Peyer's patch (tissue), 4 donors: ENCODE measurements around the gene LMO7. TPM values are rescaled to one million over a fixed set of nuclear protein-coding genes. Genes with fewer than 3 reads are reported as not detected.

Experiments
- DNase-seq, 3 donors: peaks; one replicate each; pipeline ENCODE4 v3.0.0-alpha.2; 2017 to 2019
- H3K27ac ChIP-seq, 4 donors: fragments of 200-600 bp; sonication (generic); one replicate each; pipeline ENCODE4 v1.5.1; 2016 to 2019
- H3K27me3 ChIP-seq, 2 donors: fragments of 200-600 bp; sonication (generic); one replicate each; pipeline ENCODE4 v1.5.1; 2019
- H3K36me3 ChIP-seq, 3 donors: fragments of 200-600 bp; sonication (generic); one replicate each; pipeline ENCODE4 v1.5.1; 2016 to 2019
- H3K4me1 ChIP-seq, 4 donors: fragments of 200-600 bp; sonication (generic); one replicate each; pipeline ENCODE4 v1.5.1; 2016 to 2019
- H3K4me3 ChIP-seq, 4 donors: fragments of 200-600 bp; sonication (generic); 1 replicate in 3 of 4; 2 replicates in 1 of 4; pipeline ENCODE4 v1.5.1; 2016 to 2019; ENCODE audit warnings: mild to moderate bottlenecking in 1 of 4
- H3K9me3 ChIP-seq, 4 donors: fragments of 200-600 bp; sonication (generic); one replicate each; pipeline ENCODE4 v1.5.1; 2016 to 2019; ENCODE audit warnings: mild to moderate bottlenecking in 1 of 4
- POLR2A ChIP-seq, 2 donors: fragments of 450-650 bp; IDR thresholded peaks; one replicate each; pipeline ENCODE4 v1.5.1; 2017; ENCODE audit warnings: antibody characterized with exemption in 2 of 2, mild to moderate bottlenecking in 2 of 2, moderate library complexity in 2 of 2
- total RNA-seq, 4 donors: library from RNA; depleted of rRNA; stranded (reverse); fragments of >200 nt; gene quantifications; one replicate each; pipeline ENCODE4 v1.1.0, GENCODE V29; 2016
- TF ChIP-seq, protein P1 (sequence below), 6 experiments: fragments of 450-650 bp in 4 of 6; fragments of 200-600 bp in 2 of 6; sonication (generic) in 1 of 6; IDR thresholded peaks; one replicate each; pipeline ENCODE4 v1.5.1; 2017 to 2019; ENCODE audit warnings: antibody characterized with exemption in 6 of 6, mild to moderate bottlenecking in 3 of 6, moderate library complexity in 1 of 6

The LMO7 gene
- total RNA-seq, 4 donors from 2014 or later, result 74.3 to 365 (median 327) TPM

DNA sequence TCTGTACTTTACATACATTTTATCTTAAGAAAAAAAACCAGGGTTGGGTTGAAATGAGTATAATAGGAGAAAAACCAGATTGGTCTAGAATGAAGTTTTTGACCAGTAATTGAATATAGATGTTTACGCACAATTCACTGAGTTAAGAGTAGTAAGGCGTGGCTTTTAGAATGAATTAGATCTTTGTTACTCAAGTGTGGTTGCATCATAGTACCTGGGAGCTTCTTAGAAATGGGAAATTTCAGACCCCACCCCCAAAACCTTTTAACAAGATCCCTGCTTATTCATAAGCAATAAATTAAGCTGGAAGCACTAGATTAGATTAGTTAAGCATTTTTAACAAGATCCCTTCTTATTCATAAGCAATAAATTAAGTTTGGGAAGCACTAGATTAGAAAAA lies 28.7 kb upstream of the LMO7 start:
- H3K27ac ChIP-seq, result no peak overlapping the region
- no peak overlapping the region for H3K4me3 ChIP-seq
- H3K9me3 ChIP-seq, result no peaks in the 10 kb centered on the region
- H3K27me3 ChIP-seq, result no peaks in the 10 kb centered on the region
- no peaks in the 10 kb centered on the region for H3K4me1 ChIP-seq
- no peak for DNase-seq
- no peaks in the 10 kb centered on the region for H3K36me3 ChIP-seq
- TF ChIP-seq POLR2A (IDR thresholded peaks at IDR 0.05), result no peak
- TF ChIP-seq, protein P1, sequence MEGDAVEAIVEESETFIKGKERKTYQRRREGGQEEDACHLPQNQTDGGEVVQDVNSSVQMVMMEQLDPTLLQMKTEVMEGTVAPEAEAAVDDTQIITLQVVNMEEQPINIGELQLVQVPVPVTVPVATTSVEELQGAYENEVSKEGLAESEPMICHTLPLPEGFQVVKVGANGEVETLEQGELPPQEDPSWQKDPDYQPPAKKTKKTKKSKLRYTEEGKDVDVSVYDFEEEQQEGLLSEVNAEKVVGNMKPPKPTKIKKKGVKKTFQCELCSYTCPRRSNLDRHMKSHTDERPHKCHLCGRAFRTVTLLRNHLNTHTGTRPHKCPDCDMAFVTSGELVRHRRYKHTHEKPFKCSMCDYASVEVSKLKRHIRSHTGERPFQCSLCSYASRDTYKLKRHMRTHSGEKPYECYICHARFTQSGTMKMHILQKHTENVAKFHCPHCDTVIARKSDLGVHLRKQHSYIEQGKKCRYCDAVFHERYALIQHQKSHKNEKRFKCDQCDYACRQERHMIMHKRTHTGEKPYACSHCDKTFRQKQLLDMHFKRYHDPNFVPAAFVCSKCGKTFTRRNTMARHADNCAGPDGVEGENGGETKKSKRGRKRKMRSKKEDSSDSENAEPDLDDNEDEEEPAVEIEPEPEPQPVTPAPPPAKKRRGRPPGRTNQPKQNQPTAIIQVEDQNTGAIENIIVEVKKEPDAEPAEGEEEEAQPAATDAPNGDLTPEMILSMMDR (IDR thresholded peaks at IDR 0.05), result no peak

DNA sequence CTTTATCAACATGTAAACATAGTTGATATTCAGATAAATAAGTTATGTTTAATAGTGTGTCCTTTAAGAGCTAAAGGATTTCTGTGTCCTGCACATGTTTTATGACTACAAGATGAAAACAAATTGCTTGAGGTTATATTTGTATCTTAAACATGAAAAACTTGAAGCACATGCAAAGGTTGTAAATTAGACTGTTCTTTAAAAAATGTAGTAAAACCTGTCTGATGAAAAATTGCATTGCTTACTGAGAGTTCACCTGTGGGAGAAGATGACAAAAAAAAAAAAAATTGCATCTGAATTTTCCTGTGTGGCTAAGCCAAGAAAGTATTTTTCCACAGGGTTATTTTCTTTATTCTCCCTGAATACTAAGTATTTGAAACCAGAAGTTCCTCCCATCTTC lies 25.7 kb upstream of the LMO7 start:
- no peak for DNase-seq
- TF ChIP-seq, protein P1 (IDR thresholded peaks at IDR 0.05), result no peak
- TF ChIP-seq POLR2A (IDR thresholded peaks at IDR 0.05), result no peak
- no peaks in the 10 kb centered on the region for H3K4me1 ChIP-seq
- H3K9me3 ChIP-seq, result no peaks in the 10 kb centered on the region
- H3K27me3 ChIP-seq, result no peaks in the 10 kb centered on the region
- no peak overlapping the region for H3K4me3 ChIP-seq
- no peak overlapping the region for H3K27ac ChIP-seq
- H3K36me3 ChIP-seq, result no peaks in the 10 kb centered on the region

GRCh38 chr13:75612354-75612753 lies 23.8 kb upstream of the LMO7 start:
- Histone ChIP-seq H3K9me3 (no peaks in the 10 kb centered on the region), H3K36me3 (no peaks in the 10 kb centered on the region), H3K4me1 (no peaks in the 10 kb centered on the region), H3K27me3 (no peaks in the 10 kb centered on the region), H3K27ac (no peak overlapping the region), H3K4me3 (no peak overlapping the region)
- TF ChIP-seq, protein P1 (IDR thresholded peaks at IDR 0.05), result no peak
- TF ChIP-seq POLR2A (IDR thresholded peaks at IDR 0.05), result no peak
- no peak for DNase-seq

DNA sequence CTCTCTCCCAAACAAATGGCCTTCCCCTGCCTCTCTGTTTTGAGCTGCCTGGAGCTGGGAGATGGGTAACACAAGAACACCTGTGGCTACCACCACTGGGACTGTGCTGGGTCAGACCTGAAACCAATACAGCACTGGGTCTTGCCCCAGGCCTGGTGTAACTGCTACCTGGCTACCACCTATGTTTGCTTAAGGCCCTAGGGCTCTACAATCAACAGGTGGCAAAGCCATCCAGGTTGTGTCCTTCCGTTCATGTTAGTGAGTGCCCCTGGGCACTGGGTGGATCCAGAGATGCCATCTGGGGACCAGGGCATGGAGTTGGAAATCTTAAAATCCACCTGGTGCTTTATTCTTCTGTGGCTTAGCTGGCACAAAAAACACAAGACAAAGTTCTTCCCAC lies 18.9 kb upstream of the LMO7 start:
- Histone ChIP-seq H3K36me3 (no peaks in the 10 kb centered on the region), H3K9me3 (no peaks in the 10 kb centered on the region), H3K27ac (no peak overlapping the region), H3K27me3 (no peaks in the 10 kb centered on the region), H3K4me1 (no peaks in the 10 kb centered on the region), H3K4me3 (no peak overlapping the region)
- no peak for DNase-seq
- TF ChIP-seq, protein P1 (IDR thresholded peaks at IDR 0.05), result no peak
- no peak for TF ChIP-seq POLR2A (IDR thresholded peaks at IDR 0.05)

GRCh38 chr13:75618308-75618707 lies 17.8 kb upstream of the LMO7 start:
- Histone ChIP-seq H3K27ac (no peak overlapping the region), H3K4me3 (no peak overlapping the region), H3K9me3 (no peaks in the 10 kb centered on the region), H3K36me3 (no peaks in the 10 kb centered on the region), H3K4me1 (no peaks in the 10 kb centered on the region), H3K27me3 (no peaks in the 10 kb centered on the region)
- TF ChIP-seq POLR2A (IDR thresholded peaks at IDR 0.05), result no peak
- TF ChIP-seq, protein P1 (IDR thresholded peaks at IDR 0.05), result no peak
- no peak for DNase-seq

GRCh38 chr13:75620020-75620419 lies 16.1 kb upstream of the LMO7 start:
- no peak for DNase-seq
- no peak overlapping the region for H3K4me3 ChIP-seq
- no peaks in the 10 kb centered on the region for H3K36me3 ChIP-seq
- H3K4me1 ChIP-seq, result no peaks in the 10 kb centered on the region
- TF ChIP-seq, protein P1 (IDR thresholded peaks at IDR 0.05), result no peak
- no peak for TF ChIP-seq POLR2A (IDR thresholded peaks at IDR 0.05)
- H3K27ac ChIP-seq, result no peak overlapping the region
- no peaks in the 10 kb centered on the region for H3K27me3 ChIP-seq
- H3K9me3 ChIP-seq, result no peaks in the 10 kb centered on the region
